ENCODE data around the gene RBM20. TPM values are rescaled to one million over a fixed set of nuclear protein-coding genes. Genes with fewer than 3 reads are reported as not detected.

RBM20 gene
- polyA plus RNA-seq, 1 donor (not counting 4 experiments of a cell fraction or from before 2014, with no cell fraction given), result 0.01 TPM

- no peak for TF ChIP-seq EZH2 (IDR thresholded peaks at IDR 0.05; ENCODE audit: low read length)
- TF ChIP-seq CTCF (optimal IDR thresholded peaks at IDR 0.05 in 1 of 3, IDR thresholded peaks at IDR 0.05 in 1 of 3, conservative IDR thresholded peaks at IDR 0.05 in 1 of 3; ENCODE audit: extremely low read depth in 1 of 3, insufficient read depth in 2 of 3, low read length in 3 of 3), result no peak
- DNase-seq (ENCODE audit: low read depth, low spot score), result no peak
- Histone ChIP-seq H4K20me1 (ENCODE audit: control insufficient read depth, extremely low read depth, insufficient read depth, low read length) (no peaks in the 10 kb centered on the region), H2AFZ (ENCODE audit: control insufficient read depth, low read length) (no peak overlapping the region), H3K9me3 (ENCODE audit: control insufficient read depth, low read depth, low read length) (no peaks in the 10 kb centered on the region), H3K27ac (ENCODE audit: control insufficient read depth, insufficient read depth, low read length) (no peak overlapping the region), H3K27me3 (ENCODE audit: control insufficient read depth, extremely low read depth, insufficient read depth, low read length) (no peaks in the 10 kb centered on the region), H3K4me2 (ENCODE audit: control insufficient read depth, extremely low read depth, insufficient read depth, low read depth, low read length) (no peak overlapping the region), H3K9me1 (ENCODE audit: control insufficient read depth, extremely low read depth, insufficient read depth, low read length) (no peaks in the 10 kb centered on the region), H3K4me1 (ENCODE audit: control insufficient read depth, extremely low read depth, insufficient read depth, low read length) (peaks cover 10% of the 10 kb centered on the region), H3K79me2 (ENCODE audit: control insufficient read depth, insufficient read depth, low read length) (no peaks in the 10 kb centered on the region), H3K36me3 (ENCODE audit: control insufficient read depth in 2 of 2, extremely low read depth in 1 of 2, insufficient read depth in 2 of 2, low read length in 2 of 2) (no peaks in the 10 kb centered on the region), H3K9ac (ENCODE audit: control insufficient read depth, extremely low read depth, insufficient read depth, low read length) (no peak overlapping the region), H3K4me3 (ENCODE audit: control insufficient read depth in 2 of 3, extremely low read depth in 1 of 3, insufficient read depth in 2 of 3, low read depth in 1 of 3, low read length in 3 of 3) (no peak overlapping the region)
- no peak for FAIRE-seq
- dilution Hi-C loops (cut with MboI; ENCODE audit: extremely low pct_ligation_motif_present, low sequenced_read_pairs), result no loop called here
Measured at GRCh38 chr10:110636572-110636931, 7.6 kb upstream of the RBM20 start.

DNA sequence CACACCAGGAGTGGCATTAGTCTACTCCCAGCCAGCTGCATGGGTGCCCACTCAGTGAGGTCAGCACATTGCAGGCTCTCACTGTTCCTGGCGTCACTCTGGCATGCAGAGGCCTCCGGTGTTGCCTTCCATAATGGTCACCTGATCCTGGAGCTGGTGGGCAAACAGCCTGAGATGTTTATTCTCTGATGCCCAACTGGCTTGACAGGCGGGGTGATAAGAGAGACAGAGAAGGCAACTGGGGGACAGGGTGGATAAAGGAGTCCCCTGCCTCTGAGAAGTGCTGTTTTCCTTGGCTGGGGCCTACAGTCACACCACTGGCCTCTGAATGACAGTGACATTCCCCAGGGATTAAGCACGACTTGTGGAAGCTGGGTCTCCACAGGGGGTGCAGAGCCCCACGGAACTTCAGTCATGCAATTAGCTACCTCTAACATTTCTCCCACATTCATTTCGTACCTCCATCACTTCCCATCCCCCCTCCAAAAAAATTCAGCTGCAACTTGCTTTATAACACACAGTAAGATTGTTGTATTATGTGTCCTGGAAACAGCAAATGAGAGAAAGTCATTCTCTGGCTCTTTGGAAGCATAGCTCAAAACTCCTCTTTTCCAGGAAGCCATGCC, 7.1 kb upstream of the RBM20 start:
- H3K9ac ChIP-seq (ENCODE audit: control insufficient read depth, extremely low read depth, insufficient read depth, low read length), result no peak overlapping the region
- no peak overlapping the region for H3K4me3 ChIP-seq (ENCODE audit: control insufficient read depth in 2 of 3, extremely low read depth in 1 of 3, insufficient read depth in 2 of 3, low read depth in 1 of 3, low read length in 3 of 3)
- no peaks in the 10 kb centered on the region for H3K79me2 ChIP-seq (ENCODE audit: control insufficient read depth, insufficient read depth, low read length)
- H4K20me1 ChIP-seq (ENCODE audit: control insufficient read depth, extremely low read depth, insufficient read depth, low read length), result no peaks in the 10 kb centered on the region
- H3K27ac ChIP-seq (ENCODE audit: control insufficient read depth, insufficient read depth, low read length), result no peak overlapping the region
- no peak overlapping the region for H2AFZ ChIP-seq (ENCODE audit: control insufficient read depth, low read length)
- dilution Hi-C loops (cut with MboI; ENCODE audit: extremely low pct_ligation_motif_present, low sequenced_read_pairs), result no loop called here
- TF ChIP-seq CTCF (optimal IDR thresholded peaks at IDR 0.05 in 1 of 3, IDR thresholded peaks at IDR 0.05 in 1 of 3, conservative IDR thresholded peaks at IDR 0.05 in 1 of 3; ENCODE audit: extremely low read depth in 1 of 3, insufficient read depth in 2 of 3, low read length in 3 of 3), result no peak
- no peak for TF ChIP-seq EZH2 (IDR thresholded peaks at IDR 0.05; ENCODE audit: low read length)
- H3K27me3 ChIP-seq (ENCODE audit: control insufficient read depth, extremely low read depth, insufficient read depth, low read length), result peaks cover under 1% of the 10 kb centered on the region
- H3K4me2 ChIP-seq (ENCODE audit: control insufficient read depth, extremely low read depth, insufficient read depth, low read depth, low read length), result no peak overlapping the region
- DNase-seq (ENCODE audit: low read depth, low spot score) (no peak), FAIRE-seq (no peak)
- no peaks in the 10 kb centered on the region for H3K9me1 ChIP-seq (ENCODE audit: control insufficient read depth, extremely low read depth, insufficient read depth, low read length)
- no peaks in the 10 kb centered on the region for H3K9me3 ChIP-seq (ENCODE audit: control insufficient read depth, low read depth, low read length)
- H3K36me3 ChIP-seq (ENCODE audit: control insufficient read depth in 2 of 2, extremely low read depth in 1 of 2, insufficient read depth in 2 of 2, low read length in 2 of 2), result no peaks in the 10 kb centered on the region
- peaks cover 10% of the 10 kb centered on the region for H3K4me1 ChIP-seq (ENCODE audit: control insufficient read depth, extremely low read depth, insufficient read depth, low read length)

Measured in keratinocyte (primary cell).